Measurements from ENCODE around the gene KCNIP3.

DNA sequence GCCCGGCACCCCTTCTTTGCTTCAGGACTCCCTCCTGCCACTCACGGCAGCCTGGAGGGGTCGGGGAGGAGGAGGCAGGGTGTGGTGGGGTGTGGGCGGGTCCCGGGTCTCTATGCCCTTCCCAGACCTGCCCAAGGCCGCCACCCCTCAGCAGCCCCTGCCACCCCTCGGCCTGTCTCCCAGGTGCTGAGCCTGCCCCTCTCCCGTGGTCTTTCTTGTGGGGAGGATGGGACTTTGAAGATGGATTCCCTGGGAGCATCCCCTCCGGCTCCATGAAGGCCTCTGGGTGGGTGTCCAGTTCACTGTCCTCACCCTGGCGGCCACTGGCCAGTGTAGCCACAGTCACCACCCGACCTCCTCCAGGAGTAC is 23.2 kb downstream of the KCNIP3 start:
- TF ChIP-seq, protein P1, sequence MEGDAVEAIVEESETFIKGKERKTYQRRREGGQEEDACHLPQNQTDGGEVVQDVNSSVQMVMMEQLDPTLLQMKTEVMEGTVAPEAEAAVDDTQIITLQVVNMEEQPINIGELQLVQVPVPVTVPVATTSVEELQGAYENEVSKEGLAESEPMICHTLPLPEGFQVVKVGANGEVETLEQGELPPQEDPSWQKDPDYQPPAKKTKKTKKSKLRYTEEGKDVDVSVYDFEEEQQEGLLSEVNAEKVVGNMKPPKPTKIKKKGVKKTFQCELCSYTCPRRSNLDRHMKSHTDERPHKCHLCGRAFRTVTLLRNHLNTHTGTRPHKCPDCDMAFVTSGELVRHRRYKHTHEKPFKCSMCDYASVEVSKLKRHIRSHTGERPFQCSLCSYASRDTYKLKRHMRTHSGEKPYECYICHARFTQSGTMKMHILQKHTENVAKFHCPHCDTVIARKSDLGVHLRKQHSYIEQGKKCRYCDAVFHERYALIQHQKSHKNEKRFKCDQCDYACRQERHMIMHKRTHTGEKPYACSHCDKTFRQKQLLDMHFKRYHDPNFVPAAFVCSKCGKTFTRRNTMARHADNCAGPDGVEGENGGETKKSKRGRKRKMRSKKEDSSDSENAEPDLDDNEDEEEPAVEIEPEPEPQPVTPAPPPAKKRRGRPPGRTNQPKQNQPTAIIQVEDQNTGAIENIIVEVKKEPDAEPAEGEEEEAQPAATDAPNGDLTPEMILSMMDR (IDR thresholded peaks at IDR 0.05; ENCODE audit: low read depth, low read length, missing input control) = no peak
- no peak for TF ChIP-seq EGR1 (IDR thresholded peaks at IDR 0.05; ENCODE audit: low read depth in 2 of 2)
- TF ChIP-seq HNF4A (conservative IDR thresholded peaks at IDR 0.05) = no peak

All from liver (tissue), 3 donors.